Suprapubic skin (tissue), 3 donors: ENCODE results near the gene ARHGAP25.

Source experiments
- EP300 ChIP-seq: sonication (generic); formaldehyde crosslinking; IDR thresholded peaks from one replicate; pipeline ENCODE4 v1.6.1; 2017; ENCODE audit warnings: antibody characterized with exemption
- TF ChIP-seq, protein P1 (sequence below), 2 donors: fragments of 200-600 bp in 1 of 2; fragments of 450-650 bp in 1 of 2; sonication (generic) in 1 of 2; IDR thresholded peaks; one replicate each; pipeline ENCODE4 v1.5.1; 2016 to 2019; ENCODE audit warnings: antibody characterized with exemption in 2 of 2, mild to moderate bottlenecking in 1 of 2, moderate library complexity in 1 of 2

DNA sequence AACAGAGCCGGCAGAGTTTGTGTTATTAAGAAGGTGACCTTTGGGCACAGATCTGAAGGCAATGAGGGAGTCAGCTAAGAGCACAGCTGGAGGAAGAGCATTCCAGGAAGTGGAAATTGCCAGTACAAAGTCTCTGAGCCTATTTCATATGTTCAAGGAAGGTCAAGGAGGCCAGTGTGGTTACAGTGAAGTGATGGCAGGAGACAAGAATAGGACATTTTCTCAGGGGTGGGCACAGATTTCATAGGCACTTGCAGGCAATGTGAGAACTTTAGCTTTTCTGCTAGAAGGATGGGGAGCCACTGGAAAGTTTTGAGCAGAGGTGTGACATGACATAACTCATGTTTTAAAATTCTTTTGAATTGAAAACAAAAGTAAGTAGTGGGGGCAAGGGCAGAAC is 50.3 kb downstream of the ARHGAP25 start:
- TF ChIP-seq, protein P1, sequence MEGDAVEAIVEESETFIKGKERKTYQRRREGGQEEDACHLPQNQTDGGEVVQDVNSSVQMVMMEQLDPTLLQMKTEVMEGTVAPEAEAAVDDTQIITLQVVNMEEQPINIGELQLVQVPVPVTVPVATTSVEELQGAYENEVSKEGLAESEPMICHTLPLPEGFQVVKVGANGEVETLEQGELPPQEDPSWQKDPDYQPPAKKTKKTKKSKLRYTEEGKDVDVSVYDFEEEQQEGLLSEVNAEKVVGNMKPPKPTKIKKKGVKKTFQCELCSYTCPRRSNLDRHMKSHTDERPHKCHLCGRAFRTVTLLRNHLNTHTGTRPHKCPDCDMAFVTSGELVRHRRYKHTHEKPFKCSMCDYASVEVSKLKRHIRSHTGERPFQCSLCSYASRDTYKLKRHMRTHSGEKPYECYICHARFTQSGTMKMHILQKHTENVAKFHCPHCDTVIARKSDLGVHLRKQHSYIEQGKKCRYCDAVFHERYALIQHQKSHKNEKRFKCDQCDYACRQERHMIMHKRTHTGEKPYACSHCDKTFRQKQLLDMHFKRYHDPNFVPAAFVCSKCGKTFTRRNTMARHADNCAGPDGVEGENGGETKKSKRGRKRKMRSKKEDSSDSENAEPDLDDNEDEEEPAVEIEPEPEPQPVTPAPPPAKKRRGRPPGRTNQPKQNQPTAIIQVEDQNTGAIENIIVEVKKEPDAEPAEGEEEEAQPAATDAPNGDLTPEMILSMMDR (IDR thresholded peaks at IDR 0.05), result no peak
- TF ChIP-seq EP300, result no peak
